ENCODE data around the gene NEIL1.
"Not testable (repeated sequence)": the region's sequence is repeated elsewhere in the genome, so short reads cannot be mapped to it uniquely, and the experiment has no call there.

NEIL1 gene

DNA sequence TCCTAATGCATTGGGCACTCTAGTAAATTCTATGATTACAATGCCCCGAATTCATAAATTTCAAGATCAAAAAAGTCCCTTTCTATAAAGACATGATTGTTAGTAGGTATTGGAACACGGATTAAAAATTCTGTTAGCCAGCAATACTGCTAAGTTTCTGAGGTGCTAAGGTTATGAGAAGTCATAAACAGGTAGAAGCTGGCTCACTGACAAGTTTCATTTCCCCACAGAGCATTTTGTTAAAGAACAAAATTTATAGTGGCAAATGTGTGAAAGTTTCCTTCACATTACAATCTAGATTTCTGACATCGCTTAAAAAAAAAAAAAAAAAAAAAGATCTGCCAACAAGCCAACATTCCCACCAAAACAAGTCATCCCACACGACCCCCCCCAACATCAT is 33.9 kb downstream of the NEIL1 start:
- DNase-seq (ENCODE audit: low read depth in 2 of 2): no peak
- TF ChIP-seq, protein P1, sequence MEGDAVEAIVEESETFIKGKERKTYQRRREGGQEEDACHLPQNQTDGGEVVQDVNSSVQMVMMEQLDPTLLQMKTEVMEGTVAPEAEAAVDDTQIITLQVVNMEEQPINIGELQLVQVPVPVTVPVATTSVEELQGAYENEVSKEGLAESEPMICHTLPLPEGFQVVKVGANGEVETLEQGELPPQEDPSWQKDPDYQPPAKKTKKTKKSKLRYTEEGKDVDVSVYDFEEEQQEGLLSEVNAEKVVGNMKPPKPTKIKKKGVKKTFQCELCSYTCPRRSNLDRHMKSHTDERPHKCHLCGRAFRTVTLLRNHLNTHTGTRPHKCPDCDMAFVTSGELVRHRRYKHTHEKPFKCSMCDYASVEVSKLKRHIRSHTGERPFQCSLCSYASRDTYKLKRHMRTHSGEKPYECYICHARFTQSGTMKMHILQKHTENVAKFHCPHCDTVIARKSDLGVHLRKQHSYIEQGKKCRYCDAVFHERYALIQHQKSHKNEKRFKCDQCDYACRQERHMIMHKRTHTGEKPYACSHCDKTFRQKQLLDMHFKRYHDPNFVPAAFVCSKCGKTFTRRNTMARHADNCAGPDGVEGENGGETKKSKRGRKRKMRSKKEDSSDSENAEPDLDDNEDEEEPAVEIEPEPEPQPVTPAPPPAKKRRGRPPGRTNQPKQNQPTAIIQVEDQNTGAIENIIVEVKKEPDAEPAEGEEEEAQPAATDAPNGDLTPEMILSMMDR (IDR thresholded peaks at IDR 0.05; ENCODE audit: low read depth, low read length): no peak
- H3K4me3 ChIP-seq (replicated peaks in 1 of 2; ENCODE audit: low read depth in 2 of 2, low read length in 2 of 2): no peak overlapping the region

DNA sequence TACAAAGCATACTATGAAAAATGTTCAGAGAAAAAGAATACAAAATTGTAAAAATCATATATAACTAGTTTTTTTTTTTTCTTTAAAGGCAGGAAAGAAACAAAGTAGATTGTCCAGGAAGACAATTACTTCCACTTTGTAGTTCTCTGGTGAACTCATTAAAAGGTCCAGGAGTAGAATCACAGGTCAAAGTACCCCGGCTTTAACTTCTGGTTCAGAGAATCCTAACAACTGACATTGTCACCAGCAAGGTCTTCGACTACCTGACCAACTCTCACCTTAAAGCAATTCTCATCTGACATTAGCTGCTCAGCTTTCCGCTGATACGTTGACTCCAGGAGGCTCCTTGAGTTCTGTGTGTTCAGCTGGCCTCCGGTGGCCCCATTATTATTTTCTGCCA is 37.1 kb downstream of the NEIL1 start:
- not testable (repeated sequence) for H3K4me3 ChIP-seq (replicated peaks in 1 of 2; ENCODE audit: low read depth in 2 of 2, low read length in 2 of 2); DNase-seq (ENCODE audit: low read depth in 2 of 2)

DNA sequence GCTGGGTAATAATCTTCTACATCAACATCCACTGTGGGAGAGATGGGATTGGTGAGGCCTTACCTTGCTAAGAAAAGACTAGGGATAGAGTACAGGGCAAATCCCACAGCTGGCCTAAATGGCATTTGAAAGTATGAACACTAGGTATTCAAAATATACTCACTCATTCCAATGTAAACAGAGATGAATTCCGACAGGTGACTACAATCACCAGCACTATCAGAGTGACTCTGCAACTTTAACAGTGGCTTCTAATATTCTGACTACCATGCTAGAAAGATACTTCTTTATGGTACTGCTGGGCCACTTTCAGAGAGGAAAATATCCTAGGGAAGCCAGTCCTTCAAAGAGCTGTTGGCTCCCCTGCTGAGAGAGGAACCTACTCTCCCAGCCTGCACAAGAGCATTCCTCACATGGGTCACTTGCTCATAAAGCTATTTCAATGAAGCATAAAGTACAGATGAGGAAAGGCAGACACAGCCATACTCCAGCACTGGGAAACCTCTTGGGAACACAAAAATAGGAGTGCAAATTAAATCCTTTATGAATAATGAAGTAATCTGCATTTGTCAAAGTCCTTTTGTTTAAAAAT is 43.0 kb downstream of the NEIL1 start:
- DNase-seq (ENCODE audit: low read depth in 2 of 2): no peak
- no peak overlapping the region for H3K4me3 ChIP-seq (replicated peaks in 1 of 2; ENCODE audit: low read depth in 2 of 2, low read length in 2 of 2)
- TF ChIP-seq, protein P1 (IDR thresholded peaks at IDR 0.05; ENCODE audit: low read depth, low read length): no peak

DNA sequence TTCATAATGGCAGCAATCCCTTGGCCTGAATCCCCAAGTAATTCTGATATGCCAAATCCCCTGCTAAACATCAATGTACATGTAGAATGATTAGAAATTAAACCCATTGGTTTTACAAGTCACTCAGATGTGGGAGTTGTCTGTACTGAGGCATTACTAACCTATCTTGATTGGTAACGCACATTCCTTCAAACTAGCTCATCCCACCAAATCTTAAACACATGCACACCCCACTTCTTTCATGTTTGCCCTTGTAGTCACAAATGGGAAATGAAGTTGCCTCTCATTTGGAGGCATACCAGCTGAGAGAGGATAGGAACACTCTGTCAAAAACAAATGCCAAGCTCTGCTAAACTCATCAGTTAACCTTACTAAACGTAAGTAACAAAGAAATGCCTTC is 50.7 kb downstream of the NEIL1 start:
- TF ChIP-seq, protein P1 (IDR thresholded peaks at IDR 0.05; ENCODE audit: low read depth, low read length): no peak
- DNase-seq (ENCODE audit: low read depth in 2 of 2): peak in 1 of 2 donors; percentile 11

DNA sequence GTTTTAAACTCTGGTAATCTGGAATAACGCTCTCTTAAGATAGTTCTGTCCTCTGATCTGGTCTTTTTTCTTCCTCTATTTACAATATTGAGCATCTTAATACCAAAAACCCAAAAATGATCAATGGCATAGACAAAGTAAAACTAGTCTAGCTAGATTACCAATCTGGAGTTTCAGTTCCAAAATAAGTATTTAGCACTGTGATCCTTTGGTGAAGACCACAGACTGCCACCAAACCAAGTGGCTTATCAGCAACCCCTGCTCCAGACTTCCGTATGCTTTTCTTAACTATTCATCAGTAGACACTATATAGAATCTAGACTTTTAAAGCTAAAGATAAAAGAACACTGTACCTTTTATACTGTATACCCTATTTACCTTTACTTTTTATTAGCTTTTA is 57.1 kb downstream of the NEIL1 start:
- TF ChIP-seq, protein P1 (IDR thresholded peaks at IDR 0.05; ENCODE audit: low read depth, low read length): no peak
- H3K4me3 ChIP-seq (replicated peaks in 1 of 2; ENCODE audit: low read depth in 2 of 2, low read length in 2 of 2): no peak overlapping the region
- no peak for DNase-seq (ENCODE audit: low read depth in 2 of 2)

More for the DNA sequence above, 50.7 kb downstream of the NEIL1 start:
- H3K4me3 ChIP-seq (replicated peaks in 1 of 2; ENCODE audit: low read depth in 2 of 2, low read length in 2 of 2): no peak overlapping the region
